SJSA1 (cell line): ENCODE measurements around the gene TP53. TPM values are rescaled to one million over a fixed set of nuclear protein-coding genes. Genes with fewer than 3 reads are reported as not detected.
"Not testable (repeated sequence)": the region's sequence is repeated elsewhere in the genome, so short reads cannot be mapped to it uniquely, and the experiment has no call there.

ENCODE experiments used
- DNase-seq, 2 experiments: peaks; one replicate each; pipeline ENCODE4 v3.0.0-alpha.2; 2015 to 2020; ENCODE audit warnings: low spot score in 2 of 2, low read depth in 1 of 2
- H3K27ac ChIP-seq: fragments of 250-450 bp; sonication (Bioruptor Pico); 2 replicates; pipeline ENCODE4 v1.5.1; 2020; ENCODE audit warnings: mild to moderate bottlenecking, moderate library complexity
- H3K27me3 ChIP-seq: fragments of 250-450 bp; sonication (Bioruptor Pico); replicated peaks from 2 replicates; pipeline ENCODE4 v1.5.1; 2020; ENCODE audit warnings: mild to moderate bottlenecking, moderate library complexity
- H3K36me3 ChIP-seq: fragments of 250-450 bp; sonication (Bioruptor Pico); 2 replicates; pipeline ENCODE4 v1.5.1; 2020; ENCODE audit warnings: mild to moderate bottlenecking
- H3K4me1 ChIP-seq: fragments of 250-450 bp; sonication (Bioruptor Pico); replicated peaks from 2 replicates; pipeline ENCODE4 v1.6.1; 2021; ENCODE audit warnings: mild to moderate bottlenecking
- H3K4me3 ChIP-seq: fragments of 250-450 bp; sonication (Bioruptor Pico); 2 replicates; pipeline ENCODE4 v1.5.1; 2020; ENCODE audit warnings: mild to moderate bottlenecking
- H3K9me3 ChIP-seq: fragments of 250-450 bp; sonication (Bioruptor Pico); replicated peaks from 2 replicates; pipeline ENCODE4 v1.5.1; 2020; ENCODE audit warnings: mild to moderate bottlenecking
- total RNA-seq: library from RNA; depleted of rRNA; stranded (reverse); fragments of >200 nt; shearing (Covaris generic); gene quantifications from 2 replicates; pipeline ENCODE4 v1.2.3, GENCODE V29; 2014

TP53 gene
- total RNA-seq, 1 experiment from 2014 or later: 40.6 TPM

- Histone ChIP-seq H3K27ac (no peak overlapping the region), H3K4me1 (no peaks in the 10 kb centered on the region), H3K4me3 (no peak overlapping the region), H3K36me3 (no peaks in the 10 kb centered on the region), H3K27me3 (peaks cover 8% of the 10 kb centered on the region), H3K9me3 (no peaks in the 10 kb centered on the region)
- DNase-seq: no peak
Measured at GRCh38 chr17:7644775-7645174, 42.5 kb downstream of the TP53 start.

GRCh38 chr17:7641635-7642034, 45.7 kb downstream of the TP53 start:
- not testable (repeated sequence) for H3K4me3 ChIP-seq, H3K9me3 ChIP-seq, H3K27me3 ChIP-seq, DNase-seq, H3K27ac ChIP-seq, H3K4me1 ChIP-seq, H3K36me3 ChIP-seq

GRCh38 chr17:7640783-7641182, 46.5 kb downstream of the TP53 start:
- H3K27me3 ChIP-seq: no peaks in the 10 kb centered on the region
- no peak for DNase-seq
- no peaks in the 10 kb centered on the region for H3K9me3 ChIP-seq
- H3K4me3 ChIP-seq: no peak overlapping the region
- no peaks in the 10 kb centered on the region for H3K36me3 ChIP-seq
- H3K4me1 ChIP-seq: no peaks in the 10 kb centered on the region
- no peak overlapping the region for H3K27ac ChIP-seq

GRCh38 chr17:7636163-7636562, 51.1 kb downstream of the TP53 start:
- H3K4me3 ChIP-seq: no peak overlapping the region
- no peak overlapping the region for H3K27ac ChIP-seq
- H3K9me3 ChIP-seq: no peaks in the 10 kb centered on the region

GRCh38 chr17:7634384-7634783, 52.9 kb downstream of the TP53 start:
- no peaks in the 10 kb centered on the region for H3K27me3 ChIP-seq
- no peaks in the 10 kb centered on the region for H3K4me1 ChIP-seq
- H3K9me3 ChIP-seq: no peaks in the 10 kb centered on the region
- H3K4me3 ChIP-seq: no peak overlapping the region
- no peaks in the 10 kb centered on the region for H3K36me3 ChIP-seq
- H3K27ac ChIP-seq: no peak overlapping the region
- DNase-seq: no peak

More at GRCh38 chr17:7636163-7636562, 51.1 kb downstream of the TP53 start:
- no peak for DNase-seq
- H3K4me1 ChIP-seq: no peaks in the 10 kb centered on the region
- no peaks in the 10 kb centered on the region for H3K27me3 ChIP-seq
- H3K36me3 ChIP-seq: no peaks in the 10 kb centered on the region

GRCh38 chr17:7633093-7633492, 54.2 kb downstream of the TP53 start:
- Histone ChIP-seq H3K27ac (no peak overlapping the region), H3K4me3 (no peak overlapping the region), H3K36me3 (no peaks in the 10 kb centered on the region), H3K27me3 (no peaks in the 10 kb centered on the region), H3K9me3 (no peaks in the 10 kb centered on the region), H3K4me1 (no peaks in the 10 kb centered on the region)
- DNase-seq: no peak

- Histone ChIP-seq H3K4me1 (no peaks in the 10 kb centered on the region), H3K4me3 (no peak overlapping the region), H3K27me3 (no peaks in the 10 kb centered on the region), H3K36me3 (no peaks in the 10 kb centered on the region), H3K9me3 (no peaks in the 10 kb centered on the region), H3K27ac (no peak overlapping the region)
- no peak for DNase-seq
Measured at GRCh38 chr17:7632492-7632894, 54.8 kb downstream of the TP53 start.

- Histone ChIP-seq H3K4me3 (no peak overlapping the region), H3K36me3 (no peaks in the 10 kb centered on the region), H3K27me3 (no peaks in the 10 kb centered on the region), H3K9me3 (no peaks in the 10 kb centered on the region), H3K4me1 (no peaks in the 10 kb centered on the region; the same call in 1 of the 2 replicates), H3K27ac (no peak overlapping the region)
- no peak for DNase-seq
Measured at GRCh38 chr17:7631398-7632380, 55.6 kb downstream of the TP53 start.

- Histone ChIP-seq H3K4me1 (no peaks in the 10 kb centered on the region; the same call in 1 of the 2 replicates), H3K36me3 (no peaks in the 10 kb centered on the region), H3K4me3 (no peak within 1 kb of the TSS), H3K27me3 (no peaks in the 10 kb centered on the region), H3K27ac (no peak within 1 kb of the TSS), H3K9me3 (no peaks in the 10 kb centered on the region)
- DNase-seq: no peak
Measured at GRCh38 chr17:7629939-7630571, 57.2 kb downstream of the TP53 start, which contains the start of gene SHBG. TSS of gene SHBG (plus strand) at chr17:7630135. CDS start at chr17:7630173, 38 bp downstream.

- Histone ChIP-seq H3K36me3 (no peaks in the 10 kb centered on the region), H3K27ac (peak within 1 kb of the TSS; percentile 59), H3K27me3 (no peaks in the 10 kb centered on the region), H3K4me1 (no peaks in the 10 kb centered on the region; the same call in 1 of the 2 replicates), H3K9me3 (no peaks in the 10 kb centered on the region), H3K4me3 (peak within 1 kb of the TSS; percentile 48)
- DNase-seq: peak; percentile 84 to 94
Measured at GRCh38 chr17:7627250-7628121, 59.8 kb downstream of the TP53 start, which contains the start of gene SAT2. TSS of gene SAT2 (minus strand) at chr17:7627821. CDS start at chr17:7627635, 186 bp downstream.

GRCh38 chr17:7626956-7627249, 60.4 kb downstream of the TP53 start:
- no peak overlapping the region for H3K27ac ChIP-seq
- H3K27me3 ChIP-seq: no peaks in the 10 kb centered on the region
- H3K9me3 ChIP-seq: no peaks in the 10 kb centered on the region
- no peaks in the 10 kb centered on the region; the same call in 1 of the 2 replicates for H3K4me1 ChIP-seq
- H3K4me3 ChIP-seq: peak overlapping the region; percentile 48
- no peaks in the 10 kb centered on the region for H3K36me3 ChIP-seq
- no peak for DNase-seq

GRCh38 chr17:7626307-7626706, 61.0 kb downstream of the TP53 start:
- no peak for DNase-seq
- Histone ChIP-seq H3K27ac (no peak overlapping the region), H3K4me3 (no peak overlapping the region), H3K27me3 (no peaks in the 10 kb centered on the region), H3K9me3 (no peaks in the 10 kb centered on the region), H3K36me3 (no peaks in the 10 kb centered on the region), H3K4me1 (no peaks in the 10 kb centered on the region; the same call in 1 of the 2 replicates)

- not testable (repeated sequence) for H3K4me1 ChIP-seq, H3K36me3 ChIP-seq, H3K27me3 ChIP-seq, H3K9me3 ChIP-seq, H3K4me3 ChIP-seq, H3K27ac ChIP-seq, DNase-seq
Measured at GRCh38 chr17:7625749-7626148, 61.5 kb downstream of the TP53 start.
